Colonic mucosa (tissue), 4 donors: ENCODE measurements around the gene SH3BP2. TPM values are rescaled to one million over a fixed set of nuclear protein-coding genes. Genes with fewer than 3 reads are reported as not detected.
A peak's percentile ranks its signal among the peaks of the same experiment; 100 is the strongest.

Experiments
- DNase-seq: peaks from one replicate; pipeline ENCODE4 v3.0.0-alpha.2; 2020
- H3K27ac ChIP-seq: fragments of 200-600 bp; one replicate; pipeline ENCODE4 v1.8.0; 2021
- H3K27me3 ChIP-seq: fragments of 200-600 bp; one replicate; pipeline ENCODE4 v1.8.0; 2021
- H3K36me3 ChIP-seq: fragments of 200-600 bp; one replicate; pipeline ENCODE4 v1.8.0; 2021
- H3K4me1 ChIP-seq: fragments of 200-600 bp; one replicate; pipeline ENCODE4 v1.8.0; 2021; ENCODE audit warnings: mild to moderate bottlenecking
- H3K4me3 ChIP-seq: fragments of 200-600 bp; one replicate; pipeline ENCODE4 v1.8.0; 2021
- H3K9ac ChIP-seq, 2 donors: one replicate each; pipeline ENCODE4 v1.7.0; 2013; ENCODE audit warnings: control low read depth in 2 of 2, low read depth in 2 of 2, low read length in 2 of 2
- H3K9me3 ChIP-seq: fragments of 200-600 bp; one replicate; pipeline ENCODE4 v1.8.0; 2021
- CTCF ChIP-seq: fragments of 200-600 bp; IDR thresholded peaks from one replicate; pipeline ENCODE4 v1.8.0; 2022; ENCODE audit warnings: antibody characterized with exemption, mild to moderate bottlenecking
- intact Hi-C: fragments of 100-400 bp; cut with DNase I; formaldehyde crosslinking; loops from one replicate; pipeline ENCODE4 v1.14.1; 2022
- total RNA-seq, 2 donors: library from RNA; stranded (reverse); fragmentation: NEBNext Ultra II Directional in 1 of 2; extraction: Animal tissue kit (Norgen Biotek cat#: 25700) in 1 of 2; gene quantifications; one replicate each; pipeline ENCODE4 v1.2.1, GENCODE V29; 2021
- donor health status: healthy.
- donor health status: DM: no; HTN: no; CAD: no.
- donor health status: DM: no; HTN: no; CAD: no.

The SH3BP2 gene
- total RNA-seq, 2 donors from 2014 or later, result 62.2 to 70.8 TPM

- no peak for TF ChIP-seq CTCF
- Histone ChIP-seq H3K4me3 (no peak overlapping the region), H3K27ac (no peak overlapping the region), H3K9me3 (no peaks in the 10 kb centered on the region), H3K36me3 (no peaks in the 10 kb centered on the region), H3K4me1 (no peaks in the 10 kb centered on the region), H3K9ac (no peak overlapping the region), H3K27me3 (no peaks in the 10 kb centered on the region)
- DNase-seq, result no peak
- intact Hi-C loops, result no loop called here
These were observed 11.0 kb upstream of the SH3BP2 start for GRCh38 chr4:2781911-2782310.

GRCh38 chr4:2783790-2784189, 9.1 kb upstream of the SH3BP2 start:
- TF ChIP-seq CTCF, result no peak
- DNase-seq, result no peak
- intact Hi-C loops, result no loop called here

GRCh38 chr4:2785613-2786012, 7.3 kb upstream of the SH3BP2 start:
- Histone ChIP-seq H3K4me1 (no peaks in the 10 kb centered on the region), H3K27ac (no peak overlapping the region), H3K27me3 (no peaks in the 10 kb centered on the region), H3K36me3 (no peaks in the 10 kb centered on the region), H3K9ac (no peak overlapping the region), H3K9me3 (no peaks in the 10 kb centered on the region), H3K4me3 (no peak overlapping the region)
- no peak for DNase-seq
- no peak for TF ChIP-seq CTCF
- intact Hi-C loops, result no loop called here

More at GRCh38 chr4:2783790-2784189, 9.1 kb upstream of the SH3BP2 start:
- no peaks in the 10 kb centered on the region for H3K27me3 ChIP-seq
- H3K9ac ChIP-seq, result no peak overlapping the region
- H3K4me3 ChIP-seq, result no peak overlapping the region
- no peaks in the 10 kb centered on the region for H3K4me1 ChIP-seq
- no peaks in the 10 kb centered on the region for H3K36me3 ChIP-seq
- no peak overlapping the region for H3K27ac ChIP-seq
- H3K9me3 ChIP-seq, result no peaks in the 10 kb centered on the region

GRCh38 chr4:2786152-2786671, 6.7 kb upstream of the SH3BP2 start:
- no peaks in the 10 kb centered on the region for H3K27me3 ChIP-seq
- no peak overlapping the region for H3K9ac ChIP-seq
- no peaks in the 10 kb centered on the region for H3K4me1 ChIP-seq
- H3K4me3 ChIP-seq, result no peak overlapping the region
- DNase-seq, result no peak
- H3K36me3 ChIP-seq, result no peaks in the 10 kb centered on the region
- no peak for TF ChIP-seq CTCF
- no peak overlapping the region for H3K27ac ChIP-seq
- intact Hi-C loops, result no loop called here
- H3K9me3 ChIP-seq, result no peaks in the 10 kb centered on the region

GRCh38 chr4:2786794-2787229, 6.1 kb upstream of the SH3BP2 start:
- Histone ChIP-seq H3K4me3 (no peak overlapping the region), H3K27me3 (no peaks in the 10 kb centered on the region), H3K9ac (peak overlapping the region in 1 of 2 donors; percentile 56), H3K27ac (no peak overlapping the region), H3K4me1 (no peaks in the 10 kb centered on the region), H3K36me3 (no peaks in the 10 kb centered on the region), H3K9me3 (no peaks in the 10 kb centered on the region)
- TF ChIP-seq CTCF, result no peak
- intact Hi-C loops, result no loop called here
- no peak for DNase-seq
